RWPE1 (cell line): ENCODE measurements around the gene CPAMD8.

Experiments used
- CTCF ChIA-PET: fragments of 350-600 bp; sonication (Branson Sonifier 250); formaldehyde crosslinking; extraction: SDS; loops from one replicate; lab custom pipeline; 2021; lab: Yijun Ruan, JAX
- POLR2A ChIA-PET: fragments of 400-600 bp; formaldehyde crosslinking; extraction: SDS; loops from one replicate; lab custom pipeline; 2020; ENCODE audit warnings: antibody characterized with exemption; ENCODE audit not compliant: low non-redundant PET; lab: Yijun Ruan, JAX
- DNase-seq: peaks from one replicate; pipeline ENCODE4 v3.0.0; 2012; ENCODE audit warnings: low spot score
- H3K27ac ChIP-seq: fragments of 450-650 bp; 2 replicates; pipeline ENCODE4 v1.5.1; 2017
- TF ChIP-seq, protein P1 (sequence below): fragments of 450-650 bp; conservative IDR thresholded peaks from 2 replicates; pipeline ENCODE4 v1.5.1; 2017; ENCODE audit warnings: low read depth, mild to moderate bottlenecking

The CPAMD8 gene

GRCh38 chr19:16920816-16921529 is 105.6 kb downstream of the CPAMD8 start:
- peak overlapping the region; percentile 74 for H3K27ac ChIP-seq
- ChIA-PET POLR2A (no interaction called here), CTCF (interaction anchor here (0.6 to 1.1 kb wide), 2 partner anchors 132 to 1030 kb away, joined by 3 read pairs; no protein-coding TSS in a partner anchor)
- peak; percentile 89 for DNase-seq
- TF ChIP-seq, protein P1, sequence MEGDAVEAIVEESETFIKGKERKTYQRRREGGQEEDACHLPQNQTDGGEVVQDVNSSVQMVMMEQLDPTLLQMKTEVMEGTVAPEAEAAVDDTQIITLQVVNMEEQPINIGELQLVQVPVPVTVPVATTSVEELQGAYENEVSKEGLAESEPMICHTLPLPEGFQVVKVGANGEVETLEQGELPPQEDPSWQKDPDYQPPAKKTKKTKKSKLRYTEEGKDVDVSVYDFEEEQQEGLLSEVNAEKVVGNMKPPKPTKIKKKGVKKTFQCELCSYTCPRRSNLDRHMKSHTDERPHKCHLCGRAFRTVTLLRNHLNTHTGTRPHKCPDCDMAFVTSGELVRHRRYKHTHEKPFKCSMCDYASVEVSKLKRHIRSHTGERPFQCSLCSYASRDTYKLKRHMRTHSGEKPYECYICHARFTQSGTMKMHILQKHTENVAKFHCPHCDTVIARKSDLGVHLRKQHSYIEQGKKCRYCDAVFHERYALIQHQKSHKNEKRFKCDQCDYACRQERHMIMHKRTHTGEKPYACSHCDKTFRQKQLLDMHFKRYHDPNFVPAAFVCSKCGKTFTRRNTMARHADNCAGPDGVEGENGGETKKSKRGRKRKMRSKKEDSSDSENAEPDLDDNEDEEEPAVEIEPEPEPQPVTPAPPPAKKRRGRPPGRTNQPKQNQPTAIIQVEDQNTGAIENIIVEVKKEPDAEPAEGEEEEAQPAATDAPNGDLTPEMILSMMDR = no peak

DNA sequence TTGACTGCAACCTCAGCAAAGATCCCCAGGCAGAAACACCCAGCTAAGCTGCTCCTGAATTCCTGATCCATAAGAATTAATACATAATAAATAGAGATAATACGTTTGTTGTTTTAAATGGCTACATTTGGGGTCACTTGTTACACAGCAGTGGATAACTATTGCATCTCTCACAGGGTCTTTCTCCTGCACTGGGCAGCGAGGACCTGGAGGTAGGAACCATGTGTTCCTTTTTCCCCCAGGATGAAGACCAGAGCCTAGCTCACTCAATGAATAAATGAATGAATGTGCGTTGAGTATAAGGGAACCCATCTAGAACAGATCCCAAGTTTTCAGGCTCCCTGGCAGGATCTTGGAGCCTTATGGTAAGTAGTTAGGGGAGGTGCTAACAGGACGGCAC is 107.1 kb downstream of the CPAMD8 start:
- no peak overlapping the region for H3K27ac ChIP-seq
- TF ChIP-seq, protein P1 = no peak
- ChIA-PET CTCF (no interaction called here), POLR2A (no interaction called here)
- DNase-seq = no peak

GRCh38 chr19:16917401-16917800 is 109.2 kb downstream of the CPAMD8 start:
- ChIA-PET CTCF (interaction anchor here (0.6 kb wide), 3 partner anchors 167 to 518 kb away, joined by 3 to 4 read pairs (median 3); no protein-coding TSS in a partner anchor), POLR2A (no interaction called here)
- DNase-seq = no peak
- TF ChIP-seq, protein P1 = no peak
- no peak overlapping the region for H3K27ac ChIP-seq

DNA sequence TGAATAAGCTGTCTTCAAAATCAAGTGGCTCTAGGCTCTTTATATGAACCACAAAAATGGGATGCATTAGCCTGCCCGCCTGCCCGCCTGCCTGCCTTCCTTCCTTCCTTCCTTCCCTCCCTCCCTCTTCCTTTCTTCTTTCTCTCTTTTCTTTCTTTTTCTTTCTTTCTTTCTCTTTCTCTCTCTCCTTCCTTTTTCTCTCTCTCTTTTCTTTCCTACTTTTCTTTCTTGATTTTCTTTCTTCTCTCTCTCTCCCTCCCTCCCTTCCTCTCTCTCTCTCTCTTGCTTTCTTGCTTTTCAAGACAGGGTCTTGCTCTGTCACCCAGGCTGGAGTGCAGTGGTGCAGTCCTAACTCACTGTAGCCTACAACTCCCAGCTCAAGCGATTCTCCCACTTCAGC is 110.9 kb downstream of the CPAMD8 start:
- DNase-seq = no peak
- ChIA-PET POLR2A (no interaction called here), CTCF (interaction anchor here (0.6 kb wide), 1 partner anchor 76 kb away, joined by 3 read pairs; no protein-coding TSS in a partner anchor)
- H3K27ac ChIP-seq = no peak overlapping the region
- TF ChIP-seq, protein P1 = no peak

GRCh38 chr19:16915135-16915534 is 111.5 kb downstream of the CPAMD8 start:
- no peak for DNase-seq
- POLR2A ChIA-PET = no interaction called here
- TF ChIP-seq, protein P1 = no peak
- H3K27ac ChIP-seq = no peak overlapping the region
- CTCF ChIA-PET = interaction anchor here (0.6 kb wide), 1 partner anchor 77 kb away, joined by 3 read pairs; no protein-coding TSS in a partner anchor

- no peak for DNase-seq
- CTCF ChIA-PET = no interaction called here
- TF ChIP-seq, protein P1 = no peak
- H3K27ac ChIP-seq = no peak overlapping the region
- POLR2A ChIA-PET = no interaction called here
Measured at GRCh38 chr19:16914421-16914820, 112.2 kb downstream of the CPAMD8 start.
